Fibroblast of skin of right quadriceps (primary cell): ENCODE data around the gene LRRC49.

ENCODE experiments used
- DNase-seq: peaks from one replicate; pipeline ENCODE4 v3.0.0-alpha.2; 2013

The LRRC49 gene

DNA sequence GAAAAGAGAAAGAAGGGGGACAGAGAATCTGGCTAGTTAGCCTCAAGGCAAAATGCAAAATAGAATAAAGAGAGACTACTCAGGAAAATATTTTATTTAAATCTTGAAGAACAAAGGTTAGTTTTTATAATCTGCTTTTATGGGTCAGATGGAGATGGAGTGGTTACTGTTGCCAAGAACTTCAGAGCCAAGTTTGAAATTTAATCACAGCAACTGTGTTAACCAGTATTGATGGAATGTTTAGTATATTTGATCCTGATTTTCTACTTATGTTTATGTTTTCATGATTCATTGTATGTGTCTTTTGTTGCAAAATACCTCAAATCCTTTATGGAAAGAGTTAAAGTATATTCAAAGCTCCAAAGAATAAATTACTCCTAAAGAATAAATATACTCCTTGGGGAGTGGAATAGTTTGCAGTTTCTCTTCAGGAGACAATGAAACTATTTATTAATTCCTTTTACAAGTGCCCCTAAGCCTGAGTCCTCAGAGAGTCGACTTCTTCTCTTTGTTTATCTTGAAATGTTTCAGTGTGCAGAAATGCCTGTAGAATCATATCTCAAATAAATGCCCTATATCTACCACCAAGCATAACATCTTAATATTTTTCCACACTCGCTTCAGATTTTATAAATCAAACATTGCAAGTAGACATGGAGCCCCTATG is 161.8 kb downstream of the LRRC49 start:
- peak; percentile 29 for DNase-seq

DNA sequence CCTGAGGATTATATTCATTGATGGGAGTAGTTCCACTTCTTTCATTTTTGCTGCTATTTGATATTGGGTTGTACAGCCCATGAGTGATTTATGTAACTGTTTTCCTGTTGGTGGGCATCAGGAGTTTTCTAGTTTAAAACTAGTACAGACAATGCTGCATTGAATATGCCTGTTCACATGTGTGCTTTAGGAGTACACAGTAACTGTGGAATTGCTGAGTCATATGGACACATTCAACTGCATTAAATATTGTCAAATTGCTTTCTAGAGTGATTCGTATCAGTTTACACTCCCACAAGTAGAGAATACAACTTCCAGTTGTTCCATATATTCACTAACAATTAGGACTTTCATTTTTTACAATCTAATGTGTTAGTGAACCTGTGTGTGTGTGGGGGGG is 162.8 kb downstream of the LRRC49 start:
- DNase-seq = peak; percentile 70

DNA sequence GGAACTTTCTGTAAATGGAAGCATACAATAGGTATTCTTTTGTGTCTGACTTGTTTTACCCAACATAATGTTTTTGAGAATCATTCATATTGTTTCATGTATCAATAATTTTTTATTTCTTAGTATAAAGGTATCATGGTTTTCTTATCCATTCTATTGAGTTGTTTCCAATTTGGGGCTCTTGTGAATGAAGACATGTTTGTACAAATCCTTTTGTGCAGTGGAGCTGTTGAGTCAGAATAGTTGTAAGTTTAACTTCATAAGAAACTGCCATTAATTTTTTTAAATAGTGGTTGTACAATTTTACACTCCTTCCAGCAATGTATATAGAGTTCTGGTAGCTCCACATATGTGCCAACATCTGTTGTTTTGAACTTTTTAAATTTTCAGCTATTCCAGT is 163.5 kb downstream of the LRRC49 start:
- no peak for DNase-seq

DNA sequence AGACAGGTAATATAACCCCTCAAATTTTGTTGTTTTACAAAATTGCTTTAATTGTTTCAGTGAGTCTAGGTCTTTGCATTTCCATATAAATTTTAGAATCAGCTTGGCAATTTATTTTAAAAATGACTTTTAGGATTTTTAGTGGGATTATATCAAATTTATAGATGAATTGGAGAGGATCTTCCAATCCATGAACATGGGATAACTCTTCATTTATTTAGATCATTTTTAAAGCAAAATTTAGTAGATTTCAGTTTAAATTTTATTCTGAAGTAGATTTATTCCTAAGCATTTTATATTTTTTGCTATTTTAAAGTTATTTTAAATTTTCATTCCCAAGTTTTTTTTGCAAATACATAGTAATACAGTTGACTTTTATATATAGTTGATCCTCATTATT is 164.5 kb downstream of the LRRC49 start:
- DNase-seq = no peak

DNA sequence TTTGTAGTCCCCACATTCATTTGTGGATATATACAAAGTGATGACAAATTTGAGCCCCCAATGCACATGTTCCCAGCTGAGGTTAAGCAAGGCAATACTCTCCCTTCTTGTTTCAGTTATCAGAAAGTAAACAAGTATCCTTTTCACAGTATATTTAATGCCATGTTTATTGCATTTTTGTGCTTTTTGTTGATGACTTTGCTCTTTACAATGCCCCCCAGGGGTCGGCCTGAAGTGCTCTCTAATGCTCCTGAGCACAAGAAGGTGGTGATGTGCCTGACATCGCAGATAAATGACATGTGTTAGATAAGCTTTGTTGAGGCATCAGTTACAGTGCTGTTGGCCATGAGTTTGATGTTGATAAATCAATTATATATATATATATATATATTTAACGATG is 165.0 kb downstream of the LRRC49 start:
- no peak for DNase-seq

DNA sequence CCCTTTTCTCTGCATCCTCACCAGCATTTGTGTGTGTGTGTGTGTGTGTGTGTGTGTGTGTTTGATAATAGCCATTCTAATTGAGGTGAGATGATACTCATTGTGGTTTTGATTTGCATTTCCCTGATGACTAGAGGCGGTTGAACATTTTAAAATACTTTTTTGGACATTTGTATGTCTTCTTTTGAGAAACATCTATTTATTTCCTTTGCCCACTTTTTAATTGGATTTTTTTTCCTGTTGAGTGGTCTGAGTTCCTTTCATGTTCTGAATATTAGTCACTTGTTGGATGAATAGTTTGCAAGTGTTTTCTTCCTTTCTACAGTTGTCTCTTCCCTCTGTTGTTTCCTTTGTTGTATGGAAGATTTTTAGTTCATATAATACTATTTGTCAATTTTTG is 168.4 kb downstream of the LRRC49 start:
- peak; percentile 61 for DNase-seq

DNA sequence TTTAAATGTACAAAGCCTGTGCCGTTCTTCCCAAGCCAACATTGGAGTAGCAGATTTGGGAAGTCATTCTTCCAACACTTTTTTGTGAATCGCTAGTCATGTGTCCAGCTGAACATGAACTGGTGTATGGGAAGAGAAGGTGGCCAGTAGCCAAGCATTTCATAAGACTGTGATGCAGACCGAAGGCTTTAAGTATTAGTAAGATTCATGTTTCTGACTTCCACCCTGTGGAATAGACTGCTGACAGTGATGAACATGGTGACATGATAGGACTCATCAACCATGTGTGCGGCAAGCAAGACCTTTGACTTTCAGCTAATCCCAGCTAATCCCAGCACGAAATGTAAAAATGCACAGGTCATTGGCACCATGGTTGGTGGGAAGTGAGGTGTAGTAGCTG is 174.4 kb downstream of the LRRC49 start:
- DNase-seq = peak; percentile 78

DNA sequence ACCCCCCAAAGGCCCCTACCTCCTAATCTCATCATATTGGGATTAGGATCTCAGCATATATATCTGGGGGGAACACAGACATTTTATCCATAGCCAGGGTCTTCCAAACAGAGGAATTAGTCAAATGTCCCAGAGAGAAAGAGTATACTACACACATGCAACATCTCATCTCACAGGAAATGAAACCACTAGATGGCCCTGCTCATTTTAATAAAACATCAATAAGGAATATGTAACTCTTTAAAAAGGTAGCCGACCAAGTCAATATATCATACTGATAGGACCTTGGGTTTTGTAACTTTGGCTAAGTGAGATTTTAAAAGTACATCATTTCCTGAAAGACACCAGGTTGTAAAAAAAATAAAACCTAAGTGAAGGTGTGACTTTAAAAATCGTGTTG is 177.1 kb downstream of the LRRC49 start:
- no peak for DNase-seq

DNA sequence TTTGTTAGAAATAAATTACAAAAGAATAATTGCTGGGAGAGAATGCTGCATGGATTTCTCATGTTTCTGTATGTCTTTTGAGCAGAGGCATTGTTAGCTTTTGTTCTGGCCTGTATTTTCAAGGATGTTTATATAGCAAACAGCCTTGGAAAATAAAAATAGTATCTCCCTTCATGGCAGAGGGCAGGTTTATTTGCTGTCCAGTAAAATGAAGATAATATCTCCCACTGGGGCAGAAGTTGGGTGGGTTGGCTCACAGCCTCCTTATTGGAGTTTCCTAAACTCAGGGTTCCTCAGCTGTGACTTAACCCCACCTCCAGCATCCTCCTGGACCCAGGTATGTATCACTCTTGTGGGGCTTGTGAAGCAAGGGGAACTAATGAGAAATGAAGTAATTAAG is 178.9 kb downstream of the LRRC49 start:
- no peak for DNase-seq

DNA sequence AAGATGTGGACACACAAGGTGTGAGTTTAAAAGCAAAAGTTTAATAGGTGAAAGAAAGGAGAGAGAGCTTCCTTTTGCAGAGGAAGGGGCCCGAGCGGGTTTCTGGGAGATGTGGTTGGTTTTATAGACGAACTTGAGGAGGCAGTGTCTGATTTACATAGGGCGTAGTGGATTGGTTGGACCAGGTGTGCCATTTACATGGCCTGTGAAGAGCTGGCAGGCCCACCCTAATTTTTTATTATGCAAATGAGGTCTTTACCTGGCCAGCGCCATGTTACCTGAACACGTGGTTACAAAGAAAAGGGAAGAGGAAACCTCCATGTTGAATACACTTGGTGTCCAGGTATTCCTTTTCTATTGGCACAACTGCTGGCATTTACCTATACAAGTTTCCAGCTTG is 179.8 kb downstream of the LRRC49 start:
- DNase-seq = no peak

DNA sequence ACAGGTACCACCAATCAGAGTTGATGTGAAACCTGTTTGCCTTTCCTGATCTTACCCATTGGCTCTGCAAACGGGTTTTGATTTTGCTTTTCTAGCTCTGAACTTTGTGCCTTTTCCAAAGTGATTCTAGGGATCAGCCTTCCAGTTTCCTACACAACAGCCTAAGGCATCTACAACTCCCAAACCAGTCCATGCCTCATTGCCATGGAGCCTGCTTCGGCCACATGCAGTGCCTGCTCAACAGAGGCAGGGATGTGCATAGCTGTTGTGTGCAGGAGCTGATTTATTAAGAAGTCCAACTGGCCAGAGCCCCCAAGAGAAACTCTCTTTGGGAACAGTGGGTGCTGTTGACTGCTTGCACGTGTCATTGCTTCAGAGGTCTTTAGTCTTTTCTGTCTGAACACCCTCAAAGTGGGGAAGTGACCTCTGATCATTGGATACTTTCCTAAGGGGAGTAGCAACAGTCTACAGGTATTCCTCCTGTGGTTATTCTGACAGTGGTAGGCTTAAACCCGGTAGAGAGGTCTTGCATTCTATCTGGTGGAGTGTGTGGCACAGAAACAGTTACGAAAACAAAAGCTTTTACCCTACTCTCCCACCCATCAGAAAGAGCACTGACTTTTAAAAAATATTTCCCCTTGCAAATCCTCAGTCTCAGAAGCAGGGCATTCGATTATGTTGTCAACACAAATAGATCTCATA is 186.0 kb downstream of the LRRC49 start:
- DNase-seq = no peak

DNA sequence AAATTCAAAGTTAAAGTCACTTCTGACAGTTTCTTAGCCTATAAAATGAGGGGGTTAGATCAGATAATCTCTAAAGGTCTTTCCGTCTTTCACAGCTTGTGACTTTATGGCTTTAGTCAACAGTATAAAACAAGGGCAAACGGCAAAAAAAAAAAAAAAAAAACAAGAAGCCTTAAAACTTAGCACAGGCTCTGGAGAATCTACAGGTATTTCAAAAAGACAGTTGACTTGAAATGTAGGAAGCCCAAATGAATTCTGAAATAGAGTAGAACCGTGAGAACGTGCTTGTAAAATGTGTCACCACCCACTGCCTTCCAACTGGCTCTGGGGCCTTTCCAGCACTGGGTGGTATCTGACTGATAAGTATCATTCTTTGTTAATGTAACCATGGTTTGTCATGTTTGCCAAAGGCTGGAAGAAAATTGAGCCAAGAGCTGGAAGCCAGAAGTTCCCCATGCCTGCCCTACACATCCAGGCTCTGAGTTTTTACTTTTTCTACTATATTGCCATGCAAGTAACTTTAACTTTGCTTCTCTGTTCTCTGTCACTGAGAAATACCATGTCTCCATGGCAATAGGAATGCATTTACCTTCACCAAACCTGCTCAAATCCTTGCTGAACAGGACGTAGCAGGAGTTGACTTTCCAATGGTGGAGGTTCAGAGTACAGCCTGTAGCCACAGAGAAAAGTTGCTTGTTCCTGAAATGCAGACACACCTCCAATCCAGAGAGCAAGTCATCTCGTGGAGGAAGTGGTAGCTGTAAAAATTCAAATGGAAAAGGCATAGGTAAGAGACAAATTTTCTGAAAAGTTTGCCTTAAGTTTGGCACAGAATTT is 186.8 kb downstream of the LRRC49 start:
- peak; percentile 75 for DNase-seq

DNA sequence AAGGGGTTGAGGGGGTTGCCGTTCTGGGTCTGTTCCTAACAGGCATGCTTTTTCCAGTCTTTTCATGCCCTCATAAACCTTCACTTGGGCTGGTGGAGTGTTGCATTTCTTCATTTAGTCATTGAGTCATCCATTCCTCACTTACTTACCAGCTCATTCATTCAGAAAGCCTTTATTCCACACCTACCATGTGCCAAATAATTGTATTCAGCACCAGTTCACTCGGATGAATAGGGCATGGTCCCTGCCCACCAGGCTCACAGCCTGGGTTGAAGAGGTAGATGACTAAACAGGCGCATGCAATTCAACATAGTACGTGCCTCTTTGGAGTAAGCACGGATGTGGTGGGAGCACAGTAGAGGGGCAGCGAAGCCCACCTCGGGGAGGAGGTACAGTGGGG is 187.5 kb downstream of the LRRC49 start:
- DNase-seq = no peak

DNA sequence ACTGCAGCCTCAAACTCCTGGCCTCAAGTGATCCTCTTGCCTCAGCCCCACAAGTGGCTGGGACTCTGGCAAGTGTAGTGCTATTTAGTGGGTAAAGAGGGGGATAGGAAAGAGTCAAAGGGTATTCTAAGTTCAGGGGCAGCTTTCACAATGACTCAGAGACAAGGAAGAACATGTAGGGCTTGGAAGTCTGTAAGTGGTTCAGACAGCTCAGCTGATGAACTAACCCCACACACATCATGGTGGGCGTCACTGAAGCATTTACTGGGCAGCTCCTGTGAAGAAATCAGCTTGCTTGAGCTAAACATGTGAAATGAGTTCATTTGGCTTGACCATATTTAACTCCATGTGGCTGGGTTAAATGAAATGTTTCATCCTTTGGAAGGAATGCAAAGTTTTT is 188.1 kb downstream of the LRRC49 start:
- DNase-seq = peak; percentile 83

DNA sequence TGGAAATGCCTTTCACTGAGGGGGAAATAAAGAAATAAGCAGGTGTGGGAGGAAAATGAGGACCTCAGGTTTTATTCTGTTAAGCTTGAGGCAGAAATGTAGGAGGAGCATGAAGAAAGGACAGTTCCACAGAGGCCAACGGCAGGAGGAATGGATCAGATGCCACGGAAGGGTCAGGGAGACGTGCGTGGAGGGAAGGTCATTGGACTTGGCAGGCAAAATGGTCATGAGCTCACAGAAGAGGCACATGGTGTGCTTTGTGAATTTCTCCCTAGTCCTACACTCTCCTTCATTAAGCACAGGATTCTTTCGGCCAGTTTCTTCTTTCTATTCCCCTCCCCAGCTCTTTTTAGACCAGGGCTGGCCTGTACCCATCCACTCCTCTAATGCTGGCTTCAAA is 190.2 kb downstream of the LRRC49 start:
- no peak for DNase-seq

DNA sequence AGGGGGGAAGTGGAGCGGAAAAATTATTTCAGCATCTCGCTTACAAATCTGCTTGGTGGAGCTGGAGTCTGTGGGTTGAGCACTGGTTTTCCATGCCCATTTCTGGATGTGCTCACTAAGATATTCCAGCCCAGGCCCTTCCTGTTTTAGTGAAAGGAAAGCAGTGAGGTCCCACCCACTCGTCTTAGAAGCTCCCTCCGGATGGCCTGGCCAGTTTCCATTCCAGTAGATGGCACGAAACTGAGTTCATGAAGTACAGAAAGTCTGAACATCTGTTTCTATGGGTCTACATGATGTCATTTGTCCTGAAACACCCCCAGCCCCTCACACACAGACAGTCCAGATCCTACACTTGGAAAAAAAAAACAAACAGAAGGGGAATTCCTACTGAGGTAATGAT is 190.7 kb downstream of the LRRC49 start:
- peak; percentile 66 for DNase-seq

DNA sequence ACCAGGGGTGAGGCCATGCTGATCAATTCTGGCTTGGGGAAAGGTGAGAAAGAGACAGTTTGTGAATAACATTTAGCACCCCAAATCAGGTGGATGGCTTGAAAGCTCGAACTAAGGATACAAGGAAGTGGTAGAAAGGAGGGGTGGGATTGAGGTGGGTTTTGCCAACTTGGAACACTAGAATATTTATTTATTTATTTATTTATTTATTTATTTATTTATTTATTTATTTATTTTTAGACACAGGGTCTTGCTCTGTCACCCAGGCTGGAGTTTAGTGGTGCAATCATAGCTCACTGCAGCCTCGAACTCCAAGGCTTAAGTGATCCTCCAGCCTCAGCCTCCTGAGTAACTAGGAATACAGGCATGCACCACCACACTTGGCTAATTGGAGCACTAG is 191.6 kb downstream of the LRRC49 start:
- DNase-seq = no peak

DNA sequence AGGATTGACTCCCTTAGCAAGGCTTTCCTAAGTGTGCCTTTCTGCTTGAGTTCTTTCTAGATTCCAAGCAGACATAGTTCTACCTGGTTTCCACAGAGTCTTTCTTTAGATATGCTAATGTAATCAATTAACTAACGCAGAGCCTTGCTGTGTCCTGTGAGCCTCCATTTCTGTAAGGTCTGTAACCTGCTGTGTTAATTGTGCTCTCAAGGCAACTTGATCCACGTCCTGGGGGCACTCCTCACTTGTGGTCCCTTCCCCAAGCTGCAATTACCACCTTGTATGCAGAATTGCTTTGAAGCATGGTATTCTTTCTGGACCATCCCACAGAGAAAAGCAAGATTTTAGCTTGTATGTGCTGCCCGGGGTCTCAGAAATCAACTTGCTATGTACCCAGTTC is 193.2 kb downstream of the LRRC49 start:
- DNase-seq = no peak

DNA sequence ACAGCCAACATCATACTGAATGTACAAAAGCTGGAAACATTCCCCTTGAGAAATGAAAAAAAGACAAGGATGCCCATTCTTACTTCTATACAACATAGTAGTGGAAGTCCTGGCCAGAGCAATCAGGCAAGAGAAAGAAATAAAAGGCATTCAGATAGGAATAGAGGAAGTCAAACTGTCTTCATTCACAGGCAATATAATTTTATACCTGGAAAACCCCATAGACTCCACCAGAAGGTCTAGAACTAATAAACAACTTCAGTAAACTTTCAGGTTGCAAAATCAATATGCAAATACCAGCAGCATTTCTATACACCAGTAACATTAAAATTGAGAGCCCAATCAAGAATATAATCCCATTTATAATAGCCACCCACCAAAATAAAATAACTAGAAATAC is 195.5 kb downstream of the LRRC49 start:
- no peak for DNase-seq

DNA sequence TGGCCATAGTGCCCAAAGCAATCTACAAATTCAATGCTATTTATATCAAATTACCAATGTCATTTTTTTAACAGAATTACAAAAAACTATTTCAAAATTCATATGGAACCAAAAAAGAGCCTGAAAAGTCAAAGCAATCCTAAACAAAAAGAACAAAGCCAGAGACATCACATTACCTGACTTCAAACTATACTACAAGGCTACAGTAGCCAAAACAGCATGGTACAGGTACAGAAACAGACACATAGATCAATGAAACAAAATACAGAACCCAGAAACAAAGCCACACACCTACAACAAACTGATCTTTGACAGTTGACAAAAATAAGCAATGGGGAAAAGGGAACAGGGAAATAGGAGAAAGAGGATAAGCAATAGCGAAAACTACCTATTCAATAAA is 196.1 kb downstream of the LRRC49 start:
- no peak for DNase-seq

DNA sequence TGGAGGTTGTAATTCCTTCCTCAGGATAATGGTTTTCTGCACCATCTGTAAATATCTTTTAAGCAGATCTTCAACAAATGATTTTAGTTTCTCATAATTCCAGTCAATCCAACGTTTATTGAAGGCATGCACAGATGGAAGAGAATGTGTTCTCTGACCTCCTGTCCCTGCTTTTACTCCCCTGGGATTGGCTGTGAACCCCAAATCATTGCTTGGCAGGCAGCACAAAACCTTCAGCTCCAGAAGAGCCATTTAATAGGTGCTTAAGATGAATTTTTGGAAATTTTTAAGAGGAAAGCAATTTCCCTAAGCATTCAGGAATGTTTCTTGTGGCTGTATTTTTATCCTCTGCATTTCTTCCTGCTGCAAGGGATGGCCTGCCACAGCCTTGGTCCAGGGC is 197.2 kb downstream of the LRRC49 start:
- no peak for DNase-seq

DNA sequence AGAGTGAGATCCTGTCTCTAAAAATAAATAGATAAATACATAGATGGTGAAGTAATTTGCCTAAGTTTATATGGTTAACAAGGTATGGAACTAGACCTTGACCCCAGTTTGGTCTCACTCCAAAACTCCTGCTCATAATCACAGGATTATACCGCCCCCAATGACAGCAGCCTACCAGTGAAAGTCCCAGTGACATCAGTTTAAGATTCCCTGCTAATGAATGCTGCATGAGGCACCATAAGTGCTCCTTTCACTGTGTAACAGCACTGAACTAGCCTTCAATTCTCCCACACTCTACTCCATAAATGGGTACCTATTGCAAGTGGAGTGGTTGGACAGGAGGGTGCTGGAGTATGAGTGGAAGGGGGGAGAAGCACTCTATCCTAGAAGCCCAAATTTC is 199.0 kb downstream of the LRRC49 start:
- DNase-seq = no peak

DNA sequence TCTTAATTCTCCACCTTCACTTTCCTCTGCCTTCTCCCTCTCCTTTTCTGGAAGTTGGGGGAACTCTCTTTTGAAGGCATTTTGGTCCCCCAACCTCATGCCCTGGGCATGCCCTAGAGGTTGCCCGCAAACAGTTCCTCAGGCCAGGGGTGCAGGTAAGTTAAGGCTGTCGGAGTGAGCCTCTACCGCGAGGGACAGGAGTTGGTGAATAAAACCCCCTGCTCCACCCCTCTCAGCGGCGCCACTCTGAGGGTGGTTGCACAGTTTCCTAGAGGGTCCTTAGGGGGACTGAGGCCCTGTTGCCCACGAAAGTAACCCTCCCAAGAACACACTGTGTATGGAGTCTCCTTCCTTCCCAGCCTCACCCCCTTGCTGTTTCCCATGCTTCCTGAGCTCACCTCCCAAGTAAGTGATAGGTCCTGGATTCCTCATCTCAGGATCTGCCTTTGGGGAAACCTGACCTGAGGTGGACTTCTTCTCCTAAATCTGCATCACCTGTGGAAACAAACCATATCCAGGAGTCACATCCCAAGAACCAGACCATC is 199.5 kb downstream of the LRRC49 start:
- DNase-seq = no peak
